GM19395 (cell line): ENCODE data around the gene S100A2.

Experiments used
- ATAC-seq: cut with Tn5 transposase; IDR thresholded peaks from one replicate; pipeline ENCODE4 v1.9.1; 2021; ENCODE audit warnings: mild to moderate bottlenecking, moderate library complexity; ENCODE audit not compliant: unreplicated experiment

The S100A2 gene

GRCh38 chr1:153546796-153547559, 18.7 kb downstream of the S100A2 start:
- no peak for ATAC-seq

GRCh38 chr1:153546371-153546770, 19.3 kb downstream of the S100A2 start:
- no peak for ATAC-seq

- peak; percentile 59 for ATAC-seq
These were observed 20.3 kb downstream of the S100A2 start, which contains the start of gene S100A4 for GRCh38 chr1:153545067-153546055. Gene S100A4, minus strand, starts transcription at chr1:153545806. Its CDS starts 1,012 bp downstream, at chr1:153544794.

DNA sequence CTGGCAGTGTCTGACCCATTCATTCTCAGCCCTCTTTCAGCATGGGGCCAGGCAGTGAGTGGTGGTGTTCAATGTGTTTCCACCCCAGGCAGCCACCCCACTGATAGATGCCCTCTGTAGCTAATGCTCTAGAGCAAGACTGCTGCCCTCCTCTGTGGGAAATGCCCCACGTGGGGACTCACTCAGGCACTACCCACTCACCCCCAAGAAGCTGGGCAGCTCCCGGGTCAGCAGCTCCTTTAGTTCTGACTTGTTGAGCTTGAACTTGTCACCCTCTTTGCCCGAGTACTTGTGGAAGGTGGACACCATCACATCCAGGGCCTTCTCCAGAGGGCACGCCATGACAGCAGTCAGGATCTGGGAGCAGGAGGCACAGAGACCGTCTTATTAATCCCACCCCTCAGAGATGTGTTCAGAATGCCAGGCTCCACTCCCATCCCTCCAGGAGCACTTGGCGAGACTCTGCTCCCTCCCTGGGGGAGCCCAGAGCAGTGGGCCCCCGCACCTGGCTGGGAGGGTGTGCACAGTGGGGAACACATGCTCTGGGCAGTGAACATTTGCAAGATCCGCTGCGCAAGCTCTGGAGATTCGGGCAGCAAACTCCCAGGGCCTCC, 21.1 kb downstream of the S100A2 start:
- no peak for ATAC-seq

DNA sequence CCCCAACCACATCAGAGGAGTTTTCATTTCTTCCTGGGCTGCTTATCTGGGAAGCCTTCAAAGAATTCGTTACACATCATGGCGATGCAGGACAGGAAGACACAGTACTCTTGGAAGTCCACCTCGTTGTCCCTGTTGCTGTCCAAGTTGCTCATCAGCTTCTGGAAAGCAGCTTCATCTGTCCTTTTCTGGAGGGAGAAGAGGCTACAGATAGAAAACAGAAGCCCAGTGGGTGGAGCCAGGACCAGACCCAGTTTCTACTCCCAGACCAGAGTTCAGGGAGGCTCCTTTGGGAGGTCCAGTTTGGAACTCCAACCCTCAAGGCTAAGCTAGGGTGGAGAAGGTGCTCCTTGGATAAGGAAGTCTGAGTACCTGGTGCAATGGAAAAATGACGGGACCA, 21.9 kb downstream of the S100A2 start:
- ATAC-seq = no peak

DNA sequence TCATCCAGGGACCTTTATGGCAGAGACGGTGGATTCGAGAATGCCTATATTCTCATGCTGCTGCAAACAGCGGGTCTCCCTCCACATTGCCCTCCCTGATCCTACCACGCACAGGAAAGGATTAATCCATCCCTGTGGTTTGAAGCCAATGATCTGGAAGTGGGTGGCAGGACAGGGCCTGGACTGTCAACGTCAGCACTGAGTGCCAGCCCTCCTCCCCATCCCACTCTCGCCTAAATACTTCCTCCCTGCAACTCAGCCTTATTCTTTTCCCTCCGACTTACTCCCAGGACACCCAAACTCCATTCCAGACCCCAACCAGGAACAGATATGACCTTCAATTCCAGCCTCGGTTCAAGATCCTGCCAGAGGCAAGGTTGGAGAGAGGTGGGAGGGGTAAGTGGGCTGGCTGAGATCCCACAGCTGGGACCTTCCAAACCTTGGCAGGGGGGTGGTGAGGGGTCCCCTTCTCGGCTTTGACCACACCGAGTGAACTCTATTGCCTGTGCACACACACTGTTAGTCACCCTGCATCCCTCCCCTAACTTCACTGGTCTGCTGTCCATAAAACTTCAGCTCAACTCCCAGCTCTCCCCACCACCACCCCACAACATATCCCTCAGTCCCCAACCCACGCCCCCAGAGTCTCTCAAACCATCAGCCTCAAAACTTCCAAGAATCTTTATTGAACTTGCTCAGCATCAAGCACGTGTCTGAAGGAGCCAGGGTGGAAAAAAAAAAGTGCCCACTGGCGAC, 22.5 kb downstream of the S100A2 start:
- ATAC-seq = no peak

- ATAC-seq = no peak
These were observed 23.7 kb downstream of the S100A2 start for GRCh38 chr1:153541641-153542590.

DNA sequence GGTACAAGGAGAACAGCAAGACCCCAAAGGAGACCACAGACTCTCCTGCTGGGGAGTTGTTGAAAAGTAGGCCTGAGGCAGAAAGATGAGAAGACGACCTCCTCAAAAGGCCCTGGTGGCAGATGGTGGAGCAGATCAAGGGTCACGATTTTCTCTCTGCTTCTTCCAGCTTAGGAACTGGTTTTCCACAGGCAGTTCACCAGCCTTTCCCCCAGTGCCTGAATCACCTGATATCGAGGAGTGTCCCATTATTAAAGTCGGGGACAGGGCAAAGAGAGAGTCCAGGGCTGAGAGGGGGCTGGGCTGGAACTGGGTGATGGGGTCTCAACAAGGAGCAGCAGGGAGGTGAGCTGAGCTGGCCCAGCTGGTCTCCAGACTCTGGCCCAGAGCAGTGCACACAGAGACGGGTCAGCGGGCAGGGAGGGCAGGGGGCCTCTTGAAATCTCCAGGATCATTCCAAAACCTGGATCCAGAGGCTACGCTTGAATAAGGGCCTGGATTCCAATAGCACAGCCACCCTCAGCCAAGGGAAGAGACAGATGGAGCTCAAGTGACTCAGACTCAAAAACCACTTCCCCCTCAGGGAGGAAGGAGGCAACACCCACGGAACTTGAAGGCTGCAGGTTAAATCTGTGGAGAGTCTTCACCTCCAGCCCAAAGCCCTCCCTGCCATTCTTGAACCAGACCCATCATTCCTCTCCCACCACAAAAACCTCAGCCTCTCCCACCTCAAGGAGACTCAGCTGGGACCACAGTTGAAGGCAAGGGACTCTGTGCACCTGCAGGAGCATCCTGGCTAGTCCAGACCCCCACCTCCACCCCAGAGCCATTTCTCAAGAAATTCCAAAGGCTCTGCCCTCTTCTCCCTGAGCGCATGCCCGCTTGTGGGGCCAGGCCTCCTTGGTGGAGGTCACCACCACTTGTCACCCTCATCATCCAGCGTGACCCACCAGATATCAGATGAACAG, 25.0 kb downstream of the S100A2 start, which contains the start of gene S100A5:
S100A5 (minus strand) TSS at position 541 of the 968 bp plus-strand sequence. CDS start 743 bp downstream, outside the sequence.
- no peak for ATAC-seq

DNA sequence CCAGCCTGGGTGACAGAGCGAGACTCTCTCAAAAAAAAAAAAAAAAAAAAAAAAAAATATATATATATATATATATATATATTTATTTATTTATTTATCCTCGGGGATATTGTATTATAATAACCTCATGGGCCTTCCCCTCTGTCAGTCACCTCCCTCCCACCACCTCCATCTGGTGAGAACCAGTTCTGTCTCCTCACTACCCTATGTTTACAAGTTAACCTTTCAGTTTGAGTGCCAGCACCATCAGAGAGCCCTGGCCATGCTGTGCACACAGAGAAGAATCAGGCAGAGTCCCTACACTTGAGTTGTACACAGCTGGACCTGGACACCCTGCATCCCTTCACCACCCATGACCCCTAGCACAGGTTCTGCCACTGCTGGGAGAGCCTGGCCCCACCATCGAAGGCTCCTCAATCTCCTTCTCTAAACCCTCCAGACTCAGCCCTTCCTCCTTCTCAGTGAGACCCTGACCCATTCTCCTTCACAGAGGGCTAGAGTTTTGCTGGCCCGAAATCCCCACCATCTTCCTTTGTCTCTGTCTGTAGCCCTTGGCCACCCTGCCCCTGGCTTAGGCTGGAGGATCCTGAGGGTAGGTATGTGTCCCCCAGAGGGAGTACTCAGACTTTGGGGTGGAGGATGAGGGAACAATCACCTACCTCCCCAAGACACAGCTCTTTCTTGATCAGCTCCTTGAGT, 26.1 kb downstream of the S100A2 start:
- ATAC-seq = no peak

GRCh38 chr1:153538315-153538821, 27.3 kb downstream of the S100A2 start:
- no peak for ATAC-seq

DNA sequence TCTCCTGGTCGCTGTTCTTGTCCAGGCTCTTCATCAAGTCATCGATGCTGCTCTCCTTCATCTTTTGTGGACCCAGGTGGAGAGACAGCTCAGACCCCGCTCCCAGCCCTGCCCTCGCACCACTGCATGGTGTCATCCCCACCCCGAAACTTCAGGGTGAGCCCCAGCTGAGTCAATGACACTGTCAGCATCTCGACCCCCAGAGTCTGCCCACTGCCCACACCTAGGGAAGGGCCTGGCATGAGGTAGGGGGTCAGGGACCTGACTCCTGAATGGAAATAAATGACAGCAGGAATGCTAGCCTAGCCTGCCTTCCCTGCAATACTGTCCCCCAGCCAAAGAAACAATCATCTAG, 28.3 kb downstream of the S100A2 start:
- no peak for ATAC-seq

GRCh38 chr1:153536671-153537375, 28.8 kb downstream of the S100A2 start:
- ATAC-seq = no peak

- no peak for ATAC-seq
These were observed 29.5 kb downstream of the S100A2 start for GRCh38 chr1:153536012-153536670.

- no peak for ATAC-seq
These were observed 30.2 kb downstream of the S100A2 start, which contains the start of gene S100A6 for GRCh38 chr1:153535242-153536011. Gene S100A6, minus strand, starts transcription at chr1:153535991. Its CDS starts 652 bp downstream, at chr1:153535339.

DNA sequence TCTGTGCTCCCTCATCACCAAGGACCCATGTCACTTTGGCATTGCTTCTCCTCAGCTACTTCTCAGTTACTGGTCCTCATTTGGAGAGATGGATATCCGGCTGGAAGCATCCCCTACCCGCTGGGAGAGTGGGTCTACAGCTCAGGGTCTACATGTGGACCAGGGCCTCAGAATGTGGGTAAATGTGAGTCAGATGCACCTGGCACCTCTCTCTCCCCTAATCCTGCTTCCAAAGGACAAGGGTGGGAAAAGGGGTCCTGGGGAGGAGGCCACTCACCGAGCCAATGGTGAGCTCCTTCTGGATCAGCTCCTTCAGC, 30.8 kb downstream of the S100A2 start:
- no peak for ATAC-seq
